Measurements from ENCODE around the gene LDLRAD2.

Gene LDLRAD2

DNA sequence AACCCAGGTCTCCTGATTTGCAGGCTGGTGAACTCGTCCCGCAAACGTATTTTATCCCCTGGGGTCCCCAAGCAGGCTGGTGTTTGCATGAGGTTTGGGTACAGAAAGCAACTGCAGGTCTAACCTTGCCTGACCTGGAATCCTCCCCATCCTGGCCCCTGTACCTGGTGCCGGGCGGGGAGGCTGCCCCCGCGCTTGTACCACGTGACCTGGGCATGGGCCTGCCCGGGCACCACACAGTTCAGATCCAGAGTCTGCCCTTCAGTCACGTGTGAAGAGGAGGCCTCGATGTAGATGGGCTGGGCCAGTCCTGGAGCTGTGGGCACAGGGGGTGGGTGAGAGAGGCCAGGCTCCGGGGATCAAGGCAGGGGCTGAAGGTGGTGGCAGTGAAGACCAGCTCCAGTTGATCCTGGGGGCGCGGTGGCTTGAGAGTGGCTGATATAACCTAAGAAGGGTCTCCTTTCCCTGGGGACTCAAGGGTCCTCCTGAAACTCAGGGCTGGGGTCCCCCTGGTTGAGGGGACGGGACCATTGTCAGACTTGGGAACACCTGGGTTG lies 30.6 kb downstream of the LDLRAD2 start:
- DNase-seq (ENCODE audit: low read depth in 2 of 2) = no peak

DNA sequence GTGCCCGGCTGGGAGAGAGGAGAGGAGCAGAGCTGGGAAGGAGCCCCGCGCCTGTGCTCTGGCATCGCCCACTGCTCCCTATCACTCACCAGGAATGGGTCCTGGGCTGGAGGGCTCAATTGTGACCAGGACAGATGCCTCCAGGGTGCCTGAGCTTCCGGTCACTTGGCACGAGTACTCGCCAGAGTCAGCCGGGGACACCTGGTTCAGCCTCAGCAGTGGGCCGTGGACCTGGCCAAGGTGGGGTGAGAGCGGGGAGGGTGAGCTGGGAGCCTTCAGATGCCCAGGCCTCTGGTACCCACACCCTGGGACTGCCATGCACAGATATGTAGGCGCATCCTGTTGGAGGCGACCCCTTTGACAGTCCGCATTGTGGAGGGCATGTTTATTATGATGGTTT lies 31.1 kb downstream of the LDLRAD2 start:
- no peak for DNase-seq (ENCODE audit: low read depth in 2 of 2)

DNA sequence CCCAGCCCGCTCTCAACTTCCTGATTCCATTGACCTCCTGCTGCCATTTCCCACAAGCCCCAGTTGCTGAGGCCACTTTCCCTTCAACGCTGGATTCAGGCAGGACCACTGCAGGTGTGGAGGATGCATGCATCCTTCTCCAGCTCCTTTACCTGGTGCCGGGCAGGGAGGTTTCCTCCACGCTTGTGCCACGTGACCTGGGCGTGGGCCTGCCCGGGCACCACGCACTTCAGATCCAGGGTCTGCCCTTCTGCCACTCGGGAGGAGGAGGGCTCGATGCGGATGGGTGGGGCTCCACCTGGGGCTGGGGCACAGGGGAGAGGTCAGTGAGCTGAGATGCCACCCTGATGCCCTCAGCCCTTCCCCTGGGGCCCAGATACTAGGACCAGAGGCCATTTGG lies 31.9 kb downstream of the LDLRAD2 start:
- no peak for DNase-seq (ENCODE audit: low read depth in 2 of 2)

- no peak for DNase-seq (ENCODE audit: low read depth in 2 of 2)
These were observed 33.9 kb downstream of the LDLRAD2 start for GRCh38 chr1:21845646-21846641.

DNA sequence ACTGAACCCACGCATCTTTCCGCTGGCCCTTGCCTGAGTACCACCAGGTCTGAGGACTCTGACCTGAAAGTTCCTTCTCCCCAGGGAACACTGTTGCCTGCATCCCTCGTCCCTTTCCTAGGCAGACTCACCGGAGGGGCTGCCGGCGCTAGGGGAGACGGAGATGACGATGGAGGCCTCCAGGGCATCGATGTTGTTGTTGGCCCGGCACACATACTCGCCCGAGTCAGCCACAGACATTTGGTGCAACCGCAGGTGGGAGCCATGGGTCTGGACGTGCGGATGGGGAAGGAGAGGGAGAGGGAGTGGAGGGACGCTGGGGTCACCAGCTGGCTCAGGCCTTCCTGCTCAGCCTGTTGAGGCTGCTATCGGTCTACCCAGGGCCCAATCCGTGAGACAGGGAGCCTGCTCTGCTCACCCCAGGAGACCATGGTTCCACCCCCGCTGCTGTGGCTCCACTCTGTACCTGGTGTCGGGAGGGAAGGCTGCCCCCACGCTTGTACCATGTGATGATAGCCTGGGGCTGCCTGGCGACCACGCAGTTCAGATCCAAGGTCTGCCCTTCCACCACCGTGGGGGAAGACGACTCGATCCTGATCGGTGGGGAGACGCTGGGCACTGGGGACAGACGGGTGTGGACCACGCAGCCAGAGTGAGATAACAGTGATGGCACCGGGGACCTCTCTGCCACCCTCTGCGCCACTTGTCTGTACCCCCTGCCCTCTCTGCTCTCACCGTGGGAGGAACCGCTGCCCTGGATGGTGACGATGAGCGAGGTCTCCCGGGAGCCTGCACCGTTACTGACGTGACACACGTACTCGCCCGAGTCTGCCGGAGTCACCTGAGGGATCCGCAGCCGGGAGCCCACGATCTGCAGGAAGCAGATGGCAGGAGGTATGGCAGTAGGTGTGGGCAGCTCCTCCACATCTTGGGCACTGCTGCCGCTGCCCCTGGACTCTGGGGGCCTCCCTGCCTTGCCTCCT lies 35.4 kb downstream of the LDLRAD2 start:
- no peak for DNase-seq (ENCODE audit: low read depth in 2 of 2)

DNA sequence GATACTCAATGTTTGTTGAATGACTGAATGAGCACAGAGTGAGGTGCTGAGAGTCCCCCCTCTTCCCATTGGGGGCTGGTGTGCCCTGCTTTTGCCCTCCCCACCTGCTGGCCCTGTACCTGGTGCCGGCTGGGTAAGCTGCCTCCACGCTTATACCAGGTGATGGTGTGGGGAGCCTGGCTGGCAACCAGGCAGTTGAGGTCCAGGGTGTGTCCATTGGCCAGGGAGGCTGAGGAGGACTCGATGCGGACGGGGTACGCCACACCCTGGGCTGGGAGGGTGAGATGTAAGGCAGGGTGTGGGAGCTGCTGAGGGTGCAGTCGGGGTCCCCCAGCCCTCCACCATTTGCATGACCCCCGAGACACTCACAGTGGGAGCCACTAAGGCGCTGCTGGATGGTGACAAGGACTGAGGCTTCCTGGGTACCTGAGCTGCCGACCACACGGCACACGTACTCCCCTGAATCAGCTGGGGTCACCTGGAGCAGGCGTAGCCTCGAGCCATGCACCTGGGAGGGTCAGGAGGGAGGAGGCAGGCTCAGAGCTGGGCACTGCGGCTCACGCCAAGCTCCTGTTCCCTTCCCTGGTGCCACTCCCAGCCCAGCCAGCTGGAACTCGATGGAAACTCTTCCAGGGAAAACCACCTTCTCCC lies 36.6 kb downstream of the LDLRAD2 start:
- DNase-seq (ENCODE audit: low read depth in 2 of 2) = no peak

GRCh38 chr1:21849909-21850576 lies 38.0 kb downstream of the LDLRAD2 start:
- no peak for DNase-seq (ENCODE audit: low read depth in 2 of 2)

GRCh38 chr1:21851430-21852250 lies 39.6 kb downstream of the LDLRAD2 start:
- no peak for DNase-seq (ENCODE audit: low read depth in 2 of 2)

DNA sequence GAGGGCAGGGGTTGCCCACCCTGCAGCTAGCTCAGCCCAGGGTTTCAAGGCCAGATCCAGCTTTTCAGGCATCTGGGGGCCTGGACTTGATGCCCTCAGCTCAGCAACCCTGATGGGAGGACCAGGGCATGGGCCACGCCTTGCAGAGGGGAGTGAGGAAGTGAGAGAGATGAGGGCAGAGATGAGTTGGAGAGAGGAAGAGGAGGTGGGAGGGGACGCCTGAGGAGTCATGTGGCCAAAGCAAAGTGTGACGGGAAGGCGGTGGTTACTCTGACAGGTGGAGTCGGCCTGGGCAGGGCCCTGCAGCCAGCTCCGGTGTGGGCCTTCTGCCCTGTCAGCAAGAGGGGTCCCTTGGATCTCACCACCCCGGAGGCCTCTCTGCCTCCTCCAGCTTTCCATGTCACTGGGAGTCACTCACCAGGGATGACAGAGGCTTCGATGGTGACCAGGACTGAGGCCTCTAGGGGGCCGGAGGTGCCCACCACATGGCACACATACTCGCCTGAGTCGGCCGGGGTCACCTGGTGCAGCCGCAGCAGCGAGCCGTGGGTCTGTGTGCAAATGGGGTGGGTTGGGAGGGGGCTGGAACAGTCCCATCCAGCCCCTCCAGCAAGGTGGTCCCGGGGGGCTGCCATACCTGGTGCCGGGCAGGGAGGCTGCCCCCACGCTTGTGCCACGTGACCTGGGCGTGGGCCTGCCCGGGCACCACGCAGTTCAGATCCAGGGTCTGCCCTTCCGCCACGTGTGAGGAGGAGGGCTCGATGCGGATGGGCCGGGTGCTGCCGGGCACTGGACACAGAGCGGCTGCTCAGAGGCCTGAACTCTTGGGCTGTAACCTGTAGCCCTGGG lies 40.4 kb downstream of the LDLRAD2 start:
- no peak for DNase-seq (ENCODE audit: low read depth in 2 of 2)

DNA sequence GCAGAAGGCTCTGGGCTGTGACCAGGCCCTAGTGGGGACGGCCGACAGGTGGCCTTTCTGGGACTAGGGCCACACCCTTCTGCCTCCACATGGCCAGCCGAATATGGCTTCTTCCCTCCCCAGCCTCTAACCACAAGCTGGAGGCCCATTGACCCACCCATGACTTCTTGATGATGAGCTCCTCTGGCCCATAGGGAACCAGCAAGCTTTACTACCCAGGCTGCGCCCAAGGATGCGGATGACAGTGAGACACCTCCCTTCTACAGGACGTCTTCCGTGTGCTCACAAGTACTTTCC lies 41.0 kb downstream of the LDLRAD2 start:
- no peak for DNase-seq (ENCODE audit: low read depth in 2 of 2)

- no peak for DNase-seq (ENCODE audit: low read depth in 2 of 2)
These were observed 42.2 kb downstream of the LDLRAD2 start for GRCh38 chr1:21854090-21854750.

- DNase-seq (ENCODE audit: low read depth in 2 of 2) = no peak
These were observed 42.7 kb downstream of the LDLRAD2 start for GRCh38 chr1:21854751-21855131.

GRCh38 chr1:21855257-21856096 lies 43.4 kb downstream of the LDLRAD2 start:
- DNase-seq (ENCODE audit: low read depth in 2 of 2) = no peak

DNA sequence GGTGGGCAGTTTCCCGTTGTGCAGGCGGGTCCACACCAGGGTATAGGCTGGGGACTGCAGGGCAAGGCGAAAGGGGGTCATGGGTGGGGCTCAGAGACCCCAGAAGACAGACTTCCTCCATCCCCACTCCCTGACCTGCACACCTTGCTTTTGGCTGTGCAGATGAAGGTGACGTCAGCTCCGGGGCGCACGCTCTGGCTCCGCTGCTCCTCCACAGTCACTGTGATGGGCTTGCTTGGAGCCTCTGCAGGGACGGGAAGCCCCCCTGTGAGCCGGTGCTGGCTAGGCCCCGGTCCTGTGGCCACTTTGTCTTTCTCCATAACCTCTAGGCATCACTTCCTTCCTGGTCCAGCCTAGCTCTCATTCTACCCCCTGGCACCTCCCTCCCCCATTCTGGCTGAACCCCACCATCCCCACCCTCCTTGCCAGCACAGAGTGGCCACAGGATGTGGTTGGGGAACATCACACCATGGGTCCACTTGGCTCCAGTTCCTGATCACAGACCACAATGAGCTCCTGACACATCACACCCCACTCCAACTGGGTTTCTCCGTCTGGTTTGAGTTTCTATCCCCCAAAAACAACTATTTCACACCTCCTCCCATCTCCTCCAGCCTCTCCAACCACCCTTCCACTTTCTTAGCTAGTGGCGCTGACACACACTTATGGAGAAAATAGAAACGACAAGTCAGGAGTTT lies 45.2 kb downstream of the LDLRAD2 start:
- DNase-seq (ENCODE audit: low read depth in 2 of 2) = no peak

DNA sequence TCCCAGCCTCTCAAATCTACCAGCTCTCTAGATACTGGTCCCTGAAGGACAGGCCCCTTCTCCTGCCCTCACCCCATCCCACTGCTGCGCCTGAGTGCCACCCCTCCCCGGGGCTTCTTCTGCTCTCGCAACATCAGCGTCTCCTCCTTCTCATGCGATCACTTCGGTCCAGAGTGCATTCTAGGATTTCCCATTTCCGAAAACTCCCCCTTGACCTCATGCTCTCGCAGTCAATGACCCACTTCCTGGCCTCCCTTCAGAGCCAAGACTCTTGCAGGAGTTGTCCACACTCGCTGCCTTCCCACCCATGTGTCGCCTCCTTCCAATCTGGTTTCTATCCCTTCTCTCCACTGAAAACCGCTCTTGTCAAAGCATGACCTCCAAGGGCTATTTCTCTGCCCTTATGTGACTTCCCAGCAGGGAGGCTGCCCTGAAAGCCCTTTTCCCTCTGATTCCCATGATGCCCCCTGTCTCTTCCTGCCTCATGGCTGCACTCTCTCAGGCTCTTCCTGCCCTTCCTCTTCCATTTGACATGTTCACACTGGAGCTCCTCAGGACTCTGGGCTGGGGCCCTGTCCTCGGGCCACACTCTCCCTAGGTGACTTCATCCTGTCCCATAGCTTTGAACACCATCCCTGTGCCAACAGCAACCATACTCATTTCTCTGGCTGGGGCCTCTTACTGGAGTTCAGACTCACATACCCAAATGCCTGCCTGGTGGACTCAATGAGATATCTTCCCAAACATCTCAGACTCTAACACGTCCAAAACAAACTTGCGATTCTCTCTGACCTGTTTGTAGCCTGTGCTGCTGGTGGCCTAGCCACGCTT lies 46.0 kb downstream of the LDLRAD2 start:
- no peak for DNase-seq (ENCODE audit: low read depth in 2 of 2)

GRCh38 chr1:21859669-21860179 lies 47.7 kb downstream of the LDLRAD2 start:
- no peak for DNase-seq (ENCODE audit: low read depth in 2 of 2)
